ENCODE results near the gene ZSWIM4.

Gene ZSWIM4

DNA sequence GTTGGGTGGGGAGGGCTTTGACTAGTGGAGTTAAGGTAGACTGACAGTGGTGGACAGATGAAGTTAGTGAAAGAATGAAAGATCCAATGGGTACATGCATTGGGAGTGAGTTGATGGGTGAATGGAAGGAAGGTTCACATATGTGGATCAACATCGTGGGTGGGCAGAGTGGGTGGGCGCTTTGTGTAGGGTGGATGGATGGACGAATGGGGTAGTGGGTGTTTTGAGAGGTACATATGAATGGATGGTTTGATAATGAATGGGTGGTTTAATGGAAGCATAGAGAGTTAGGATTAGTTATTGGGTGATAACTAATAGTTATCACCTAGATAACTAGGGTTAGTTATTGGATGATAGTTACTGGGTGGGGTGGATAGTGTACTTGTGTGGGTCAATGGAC is 11.5 kb downstream of the ZSWIM4 start:
- Histone ChIP-seq H3K27me3 (no peaks in the 10 kb centered on the region), H3K27ac (no peak overlapping the region), H3K36me3 (peaks cover 6 to 65% (median 10%) of the 10 kb centered on the region in 3 donors), H3K4me3 (no peak overlapping the region), H3K9me3 (no peaks in the 10 kb centered on the region), H3K4me1 (no peaks in the 10 kb centered on the region)
- intact Hi-C loops (cut with DNase I; ENCODE audit: low total_unique reads) = no loop called here
- TF ChIP-seq, protein P1, sequence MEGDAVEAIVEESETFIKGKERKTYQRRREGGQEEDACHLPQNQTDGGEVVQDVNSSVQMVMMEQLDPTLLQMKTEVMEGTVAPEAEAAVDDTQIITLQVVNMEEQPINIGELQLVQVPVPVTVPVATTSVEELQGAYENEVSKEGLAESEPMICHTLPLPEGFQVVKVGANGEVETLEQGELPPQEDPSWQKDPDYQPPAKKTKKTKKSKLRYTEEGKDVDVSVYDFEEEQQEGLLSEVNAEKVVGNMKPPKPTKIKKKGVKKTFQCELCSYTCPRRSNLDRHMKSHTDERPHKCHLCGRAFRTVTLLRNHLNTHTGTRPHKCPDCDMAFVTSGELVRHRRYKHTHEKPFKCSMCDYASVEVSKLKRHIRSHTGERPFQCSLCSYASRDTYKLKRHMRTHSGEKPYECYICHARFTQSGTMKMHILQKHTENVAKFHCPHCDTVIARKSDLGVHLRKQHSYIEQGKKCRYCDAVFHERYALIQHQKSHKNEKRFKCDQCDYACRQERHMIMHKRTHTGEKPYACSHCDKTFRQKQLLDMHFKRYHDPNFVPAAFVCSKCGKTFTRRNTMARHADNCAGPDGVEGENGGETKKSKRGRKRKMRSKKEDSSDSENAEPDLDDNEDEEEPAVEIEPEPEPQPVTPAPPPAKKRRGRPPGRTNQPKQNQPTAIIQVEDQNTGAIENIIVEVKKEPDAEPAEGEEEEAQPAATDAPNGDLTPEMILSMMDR (IDR thresholded peaks at IDR 0.05) = no peak
- DNase-seq = no peak

DNA sequence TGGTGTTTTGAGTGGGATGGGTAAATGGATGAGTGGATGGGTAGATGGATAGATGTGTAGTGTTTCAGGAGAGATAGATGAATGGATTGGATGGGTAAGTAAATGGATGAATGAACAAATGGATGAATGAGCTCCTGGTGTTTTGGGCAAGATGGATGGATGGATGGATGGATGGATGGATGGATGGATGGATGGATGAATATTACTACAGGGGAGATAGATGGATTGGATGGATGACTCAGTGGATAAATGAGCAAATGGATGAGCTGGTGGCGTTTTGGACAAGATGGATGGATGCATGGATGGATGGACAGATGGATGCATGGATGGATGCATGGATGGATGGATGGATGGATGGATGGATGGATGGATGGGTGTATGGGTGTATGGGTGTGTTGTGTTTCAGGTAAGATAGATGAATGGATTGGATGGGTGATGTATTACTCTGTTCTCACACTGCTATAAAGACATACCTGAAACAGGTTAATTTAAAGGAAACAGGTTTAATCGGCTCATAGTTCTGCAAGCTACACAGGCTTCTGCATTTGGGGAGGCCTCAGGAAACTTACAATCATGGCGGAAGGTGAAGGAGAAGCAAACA is 12.3 kb downstream of the ZSWIM4 start:
- Histone ChIP-seq H3K27me3 (no peaks in the 10 kb centered on the region), H3K4me1 (no peaks in the 10 kb centered on the region), H3K27ac (no peak overlapping the region), H3K4me3 (no peak overlapping the region), H3K36me3 (peaks cover 6 to 73% (median 10%) of the 10 kb centered on the region in 3 donors), H3K9me3 (no peaks in the 10 kb centered on the region)
- TF ChIP-seq, protein P1 (IDR thresholded peaks at IDR 0.05) = no peak
- DNase-seq = no peak
- intact Hi-C loops (cut with DNase I; ENCODE audit: low total_unique reads) = no loop called here

DNA sequence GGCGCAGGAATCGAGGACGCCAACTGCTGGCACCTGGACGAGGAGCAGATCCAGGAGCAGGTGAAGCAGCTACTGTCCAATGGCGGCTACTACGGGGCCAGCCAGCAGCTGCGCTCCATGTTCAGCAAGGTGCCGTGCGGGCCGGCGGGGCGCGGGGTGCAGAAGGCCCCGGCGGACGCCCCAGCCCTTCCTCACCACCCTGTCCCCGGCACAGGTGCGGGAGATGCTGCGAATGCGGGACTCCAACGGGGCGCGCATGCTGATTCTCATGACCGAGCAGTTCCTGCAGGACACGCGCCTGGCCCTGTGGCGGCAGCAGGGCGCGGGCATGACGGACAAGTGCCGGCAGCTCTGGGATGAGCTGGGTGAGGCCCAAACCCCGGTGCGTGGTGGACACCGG is 13.6 kb downstream of the ZSWIM4 start:
- TF ChIP-seq, protein P1 (IDR thresholded peaks at IDR 0.05) = no peak
- no peak overlapping the region for H3K27ac ChIP-seq
- no peak for DNase-seq
- H3K27me3 ChIP-seq = no peaks in the 10 kb centered on the region
- intact Hi-C loops (cut with DNase I; ENCODE audit: low total_unique reads) = no loop called here
- peaks cover 6 to 84% (median 17%) of the 10 kb centered on the region in 3 donors for H3K36me3 ChIP-seq
- H3K4me1 ChIP-seq = no peaks in the 10 kb centered on the region
- H3K4me3 ChIP-seq = no peak overlapping the region
- H3K9me3 ChIP-seq = no peaks in the 10 kb centered on the region

DNA sequence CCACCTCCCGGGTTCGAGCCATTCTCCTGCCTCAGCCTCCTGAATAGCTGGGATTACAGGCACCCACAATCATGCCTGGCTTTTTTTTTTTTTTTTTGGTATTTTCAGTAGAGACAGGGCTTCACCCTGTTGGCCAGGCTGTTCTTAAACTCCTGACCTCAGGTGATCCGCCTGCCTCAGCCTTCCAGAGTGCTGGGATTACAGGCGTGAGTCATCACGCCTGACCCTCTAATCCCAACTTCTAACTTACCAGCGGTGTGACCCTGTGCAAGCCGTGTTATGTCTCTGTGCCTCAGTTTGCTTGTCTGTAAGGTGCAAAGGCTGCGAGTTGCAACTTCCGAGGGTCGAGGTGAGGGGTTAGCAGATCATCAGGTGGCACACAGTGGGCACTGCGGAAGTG is 17.3 kb downstream of the ZSWIM4 start:
- TF ChIP-seq, protein P1 (IDR thresholded peaks at IDR 0.05) = no peak
- H3K9me3 ChIP-seq = no peaks in the 10 kb centered on the region
- peaks cover 6 to 92% (median 32%) of the 10 kb centered on the region in 3 donors for H3K36me3 ChIP-seq
- H3K4me3 ChIP-seq = no peak overlapping the region
- H3K27ac ChIP-seq = no peak overlapping the region
- intact Hi-C loops (cut with DNase I; ENCODE audit: low total_unique reads) = no loop called here
- H3K27me3 ChIP-seq = no peaks in the 10 kb centered on the region
- H3K4me1 ChIP-seq = peaks cover 0 to 3% (median 2%) of the 10 kb centered on the region in 4 donors
- DNase-seq = no peak

DNA sequence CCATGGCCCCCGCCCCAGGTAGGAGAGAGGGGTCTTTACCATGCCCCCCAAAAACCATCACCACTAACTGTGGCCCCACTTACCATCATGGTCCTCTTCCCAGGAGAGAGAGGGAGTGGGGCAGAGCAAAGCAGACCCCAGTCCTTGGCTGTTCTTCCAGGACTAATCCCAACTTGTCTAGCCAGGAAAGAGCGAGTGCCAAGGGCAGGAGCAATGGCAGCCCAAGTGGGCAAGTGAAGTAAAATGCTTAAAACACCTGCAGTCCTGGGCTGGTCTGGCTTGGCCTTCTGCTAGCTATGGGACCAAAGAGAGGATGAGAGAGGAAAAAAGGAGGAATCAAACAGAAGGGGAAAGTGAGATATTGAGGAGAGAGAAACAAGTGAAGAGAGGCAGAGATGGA is 17.9 kb downstream of the ZSWIM4 start:
- H3K36me3 ChIP-seq = peaks cover 6 to 92% (median 32%) of the 10 kb centered on the region in 3 donors
- no peak overlapping the region for H3K27ac ChIP-seq
- H3K27me3 ChIP-seq = no peaks in the 10 kb centered on the region
- TF ChIP-seq, protein P1 (IDR thresholded peaks at IDR 0.05) = no peak
- peaks cover 0 to 9% (median 8%) of the 10 kb centered on the region in 4 donors for H3K4me1 ChIP-seq
- H3K9me3 ChIP-seq = no peaks in the 10 kb centered on the region
- DNase-seq = no peak
- intact Hi-C loops (cut with DNase I; ENCODE audit: low total_unique reads) = no loop called here
- no peak overlapping the region for H3K4me3 ChIP-seq

Measured in tibial artery (tissue), 4 donors.